Ovary (tissue), 9 donors: Measurements from ENCODE around the gene GALP. TPM values are rescaled to one million over a fixed set of nuclear protein-coding genes. Genes with fewer than 3 reads are reported as not detected.

Experiments
- DNase-seq, 5 donors: peaks; one replicate each; pipeline ENCODE4 v3.0.0-alpha.2; 2019 to 2020
- H3K27ac ChIP-seq, 2 donors: fragments of 200-600 bp; one replicate each; pipeline versions ENCODE4 v1.5.1 to v1.8.0; 2019 to 2022
- H3K27me3 ChIP-seq: fragments of 200-600 bp; one replicate; pipeline ENCODE4 v1.8.0; 2022
- H3K36me3 ChIP-seq: fragments of 200-600 bp; sonication (generic); one replicate; pipeline ENCODE4 v1.5.1; 2019
- H3K4me1 ChIP-seq: one replicate; pipeline ENCODE4 v1.8.1; 2013; ENCODE audit warnings: mild to moderate bottlenecking, moderate library complexity; ENCODE audit not compliant: insufficient read depth
- H3K4me3 ChIP-seq: fragments of 200-600 bp; sonication (generic); one replicate; pipeline ENCODE4 v1.5.1; 2017
- H3K9me3 ChIP-seq, 2 donors: fragments of 200-600 bp in 1 of 2; sonication (generic) in 1 of 2; one replicate each; pipeline versions ENCODE4 v1.5.1 to v1.8.1; 2013 to 2019; ENCODE audit warnings: mild to moderate bottlenecking in 1 of 2, moderate library complexity in 1 of 2
- EP300 ChIP-seq: sonication (generic); formaldehyde crosslinking; IDR thresholded peaks from one replicate; pipeline ENCODE4 v1.6.1; 2017; ENCODE audit warnings: antibody characterized with exemption
- POLR2A ChIP-seq: fragments of 450-650 bp; IDR thresholded peaks from one replicate; pipeline ENCODE4 v1.6.1; 2017; ENCODE audit warnings: antibody characterized with exemption, mild to moderate bottlenecking, moderate library complexity
- WGBS, 3 donors: extraction: QIAGEN DNeasy Blood & Tissue Kit in 1 of 3; methylation state at CpG; one replicate each; pipeline versions ENCODE4 v1.1.5 to v1.1.7; 2013 to 2017; 5-methylcytosine and 5-hydroxymethylcytosine counted together
- intact Hi-C, 4 donors: fragments of 100-400 bp; cut with DNase I; formaldehyde crosslinking; loops; one replicate each; pipeline versions ENCODE4 v1.11.0 to v1.15.1; 2022 to 2023
- polyA plus RNA-seq, 2 donors: library from polyadenylated mRNA; stranded (reverse); fragments of 200-250 nt in 1 of 2; fragments of 350-450 nt in 1 of 2; fragmentation: Illumina TruSeq in 1 of 2; extraction: RNeasy Lipid Tissue Mini Kit (QIAGEN cat#74804) in 1 of 2; gene quantifications; one replicate each; pipeline ENCODE4 v1.2.3, GENCODE V29; 2013 to 2014
- total RNA-seq, 7 donors: library from RNA; depleted of rRNA in 2 of 7; stranded (reverse); fragments of >200 nt in 2 of 7; fragmentation: NEBNext Ultra II Directional in 3 of 7; extraction: Animal tissue kit (Norgen Biotek cat#: 25700) in 3 of 7; gene quantifications; one replicate each; pipeline versions ENCODE4 v1.1.0 to v1.2.4, GENCODE V29; 2016 to 2023
- TF ChIP-seq, protein P1 (sequence below), 3 donors: fragments of 450-650 bp in 2 of 3; fragments of 200-600 bp in 1 of 3; IDR thresholded peaks; one replicate each; pipeline versions ENCODE4 v1.5.1 to v1.8.0; 2016 to 2022; ENCODE audit warnings: antibody characterized with exemption in 3 of 3, mild to moderate bottlenecking in 1 of 3
- donor health status: DM: no; HTN: no; CAD: no; lungs with moderate emphysema.
- donor health status: DM: no; HTN: no; CAD: no.
- donor health status: Bipolar disorder and iron deficiency.
- donor health status: DM: yes; HTN: yes; CAD: no.
- donor health status: DM: no; HTN: no; CAD: no.
- donor health status: DM: yes; HTN: yes; CAD: no.

The GALP gene
- total and polyA plus RNA-seq, 9 donors = not detected

- no peaks in the 10 kb centered on the region for H3K9me3 ChIP-seq
- H3K4me1 ChIP-seq = no peaks in the 10 kb centered on the region
- no peak for TF ChIP-seq EP300
- TF ChIP-seq, protein P1, sequence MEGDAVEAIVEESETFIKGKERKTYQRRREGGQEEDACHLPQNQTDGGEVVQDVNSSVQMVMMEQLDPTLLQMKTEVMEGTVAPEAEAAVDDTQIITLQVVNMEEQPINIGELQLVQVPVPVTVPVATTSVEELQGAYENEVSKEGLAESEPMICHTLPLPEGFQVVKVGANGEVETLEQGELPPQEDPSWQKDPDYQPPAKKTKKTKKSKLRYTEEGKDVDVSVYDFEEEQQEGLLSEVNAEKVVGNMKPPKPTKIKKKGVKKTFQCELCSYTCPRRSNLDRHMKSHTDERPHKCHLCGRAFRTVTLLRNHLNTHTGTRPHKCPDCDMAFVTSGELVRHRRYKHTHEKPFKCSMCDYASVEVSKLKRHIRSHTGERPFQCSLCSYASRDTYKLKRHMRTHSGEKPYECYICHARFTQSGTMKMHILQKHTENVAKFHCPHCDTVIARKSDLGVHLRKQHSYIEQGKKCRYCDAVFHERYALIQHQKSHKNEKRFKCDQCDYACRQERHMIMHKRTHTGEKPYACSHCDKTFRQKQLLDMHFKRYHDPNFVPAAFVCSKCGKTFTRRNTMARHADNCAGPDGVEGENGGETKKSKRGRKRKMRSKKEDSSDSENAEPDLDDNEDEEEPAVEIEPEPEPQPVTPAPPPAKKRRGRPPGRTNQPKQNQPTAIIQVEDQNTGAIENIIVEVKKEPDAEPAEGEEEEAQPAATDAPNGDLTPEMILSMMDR (IDR thresholded peaks at IDR 0.05) = no peak
- no peak for TF ChIP-seq POLR2A
- no peak for DNase-seq
- no peaks in the 10 kb centered on the region for H3K36me3 ChIP-seq
- H3K27me3 ChIP-seq = no peaks in the 10 kb centered on the region
- H3K27ac ChIP-seq = no peak overlapping the region
- intact Hi-C loops = loop anchor here in 2 of 4 donors (5.0 kb wide), 2 partner anchors 47 to 52 kb away; no protein-coding TSS in a partner anchor
- no peak overlapping the region for H3K4me3 ChIP-seq
- WGBS, 3 donors = 94 to 97% (median 95%) methylated on average over 68 to 69 of the region's 69 CpGs
These were observed 16.1 kb upstream of the GALP start for GRCh38 chr19:56159622-56160271.

- no peaks in the 10 kb centered on the region for H3K4me1 ChIP-seq
- H3K4me3 ChIP-seq = no peak overlapping the region
- H3K36me3 ChIP-seq = no peaks in the 10 kb centered on the region
- H3K9me3 ChIP-seq = no peaks in the 10 kb centered on the region
- WGBS, 3 donors = 88 to 89% (median 89%) methylated on average over 11 of the region's 11 CpGs
- TF ChIP-seq POLR2A (no peak), EP300 (no peak)
- TF ChIP-seq, protein P1 (IDR thresholded peaks at IDR 0.05) = no peak
- intact Hi-C loops = no loop called here
- no peaks in the 10 kb centered on the region for H3K27me3 ChIP-seq
- no peak overlapping the region for H3K27ac ChIP-seq
- DNase-seq = no peak
These were observed 14.3 kb upstream of the GALP start for GRCh38 chr19:56161534-56161933.

DNA sequence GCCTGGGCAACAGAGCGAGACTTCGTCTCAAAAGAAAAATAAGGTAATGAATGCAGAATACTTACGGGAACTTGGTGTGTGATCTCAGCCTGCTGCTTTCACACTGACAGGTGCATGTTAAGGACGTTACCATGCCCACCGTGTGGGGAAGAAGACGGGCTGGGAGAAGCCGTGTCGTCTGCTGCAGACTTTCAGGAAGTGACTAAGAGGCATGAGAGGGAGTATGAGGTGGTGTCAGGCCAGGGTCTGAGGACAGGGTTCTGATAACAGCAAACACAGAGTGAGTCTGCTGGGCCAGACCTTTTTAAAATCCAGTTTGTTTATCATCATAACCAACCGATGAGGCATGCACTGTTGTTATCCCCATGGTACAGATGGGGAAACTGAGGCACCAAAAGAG is 13.6 kb upstream of the GALP start:
- no peak for TF ChIP-seq POLR2A
- TF ChIP-seq EP300 = no peak
- TF ChIP-seq, protein P1 (IDR thresholded peaks at IDR 0.05) = no peak
- no peaks in the 10 kb centered on the region for H3K27me3 ChIP-seq
- no peaks in the 10 kb centered on the region for H3K9me3 ChIP-seq
- intact Hi-C loops = no loop called here
- H3K4me1 ChIP-seq = no peaks in the 10 kb centered on the region
- H3K36me3 ChIP-seq = no peaks in the 10 kb centered on the region
- H3K27ac ChIP-seq = no peak overlapping the region
- WGBS, 3 donors = 41 to 65% (median 45%) methylated on average over 9 of the region's 9 CpGs
- DNase-seq = no peak
- H3K4me3 ChIP-seq = no peak overlapping the region

DNA sequence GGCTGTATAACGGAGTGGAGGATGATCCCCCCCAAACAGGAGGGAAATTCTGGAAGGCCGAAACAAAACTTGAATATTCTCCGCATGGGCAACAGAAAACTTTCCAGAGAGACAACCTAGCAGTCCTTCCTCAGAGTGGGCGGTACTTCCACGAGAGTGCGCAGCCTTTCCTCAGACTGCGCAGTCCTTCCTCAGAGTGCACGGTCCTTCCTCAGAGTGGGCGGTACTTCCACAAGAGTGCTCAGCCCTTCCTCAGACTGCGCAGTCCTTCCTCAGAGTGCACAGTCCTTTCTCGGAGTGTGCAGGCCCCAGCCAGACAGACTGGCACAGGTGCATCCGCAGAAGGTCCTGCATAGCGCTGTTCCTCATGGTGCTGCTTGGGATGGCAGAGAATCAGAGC is 12.7 kb upstream of the GALP start:
- H3K27me3 ChIP-seq = no peaks in the 10 kb centered on the region
- TF ChIP-seq EP300 (no peak), POLR2A (no peak)
- TF ChIP-seq, protein P1 (IDR thresholded peaks at IDR 0.05) = no peak
- no peaks in the 10 kb centered on the region for H3K36me3 ChIP-seq
- no peak for DNase-seq
- intact Hi-C loops = no loop called here
- H3K27ac ChIP-seq = no peak overlapping the region
- 80 to 88% (median 83%) methylated on average over 13 of the region's 13 CpGs for WGBS, 3 donors
- H3K4me3 ChIP-seq = no peak overlapping the region
- H3K4me1 ChIP-seq = no peaks in the 10 kb centered on the region
- H3K9me3 ChIP-seq = no peaks in the 10 kb centered on the region
